Measurements from ENCODE around the gene LBH. TPM values are rescaled to one million over a fixed set of nuclear protein-coding genes. Genes with fewer than 3 reads are reported as not detected.

The LBH gene
- total RNA-seq, 3 donors from 2014 or later: 18.2 to 153 (median 87.2) TPM

- TF ChIP-seq POLR2A (IDR thresholded peaks at IDR 0.05): no peak
- no peak for TF ChIP-seq CTCF (IDR thresholded peaks at IDR 0.05)
- no peak for TF ChIP-seq POLR2AphosphoS5 (IDR thresholded peaks at IDR 0.05)
- H3K36me3 ChIP-seq: no peaks in the 10 kb centered on the region
- H3K27ac ChIP-seq: peak overlapping the region in 1 of 2 donors; percentile 13
- H3K27me3 ChIP-seq: no peaks in the 10 kb centered on the region
- intact Hi-C loops (cut with DNase I; ENCODE audit: low total_unique reads): no loop called here
- no peak for DNase-seq (ENCODE audit: low spot score in 2 of 2)
- H3K4me3 ChIP-seq: no peak overlapping the region
- no peaks in the 10 kb centered on the region for H3K9me3 ChIP-seq
- no peaks in the 10 kb centered on the region for H3K4me1 ChIP-seq
Measured at GRCh38 chr2:30252723-30253701, 21.7 kb downstream of the LBH start.

GRCh38 chr2:30253873-30254684, 22.7 kb downstream of the LBH start:
- Histone ChIP-seq H3K9me3 (no peaks in the 10 kb centered on the region), H3K4me3 (no peak overlapping the region), H3K4me1 (no peaks in the 10 kb centered on the region), H3K27me3 (no peaks in the 10 kb centered on the region), H3K36me3 (no peaks in the 10 kb centered on the region), H3K27ac (peak overlapping the region in 1 of 2 donors; percentile 34)
- intact Hi-C loops (cut with DNase I; ENCODE audit: low total_unique reads): no loop called here
- DNase-seq (ENCODE audit: low spot score in 2 of 2): no peak
- TF ChIP-seq POLR2AphosphoS5 (IDR thresholded peaks at IDR 0.05): no peak
- no peak for TF ChIP-seq POLR2A (IDR thresholded peaks at IDR 0.05)
- no peak for TF ChIP-seq CTCF (IDR thresholded peaks at IDR 0.05)

GRCh38 chr2:30254685-30255001, 23.3 kb downstream of the LBH start:
- Histone ChIP-seq H3K9me3 (no peaks in the 10 kb centered on the region), H3K36me3 (no peaks in the 10 kb centered on the region), H3K4me3 (no peak overlapping the region), H3K27ac (peak overlapping the region in 1 of 2 donors; percentile 34), H3K4me1 (no peaks in the 10 kb centered on the region), H3K27me3 (no peaks in the 10 kb centered on the region)
- intact Hi-C loops (cut with DNase I; ENCODE audit: low total_unique reads): no loop called here
- no peak for DNase-seq (ENCODE audit: low spot score in 2 of 2)
- no peak for TF ChIP-seq CTCF (IDR thresholded peaks at IDR 0.05)
- no peak for TF ChIP-seq POLR2A (IDR thresholded peaks at IDR 0.05)
- TF ChIP-seq POLR2AphosphoS5 (IDR thresholded peaks at IDR 0.05): no peak

- no peaks in the 10 kb centered on the region for H3K9me3 ChIP-seq
- H3K36me3 ChIP-seq: no peaks in the 10 kb centered on the region
- no peaks in the 10 kb centered on the region for H3K4me1 ChIP-seq
- H3K27ac ChIP-seq: peak overlapping the region in 1 of 2 donors; percentile 34
- TF ChIP-seq POLR2AphosphoS5 (IDR thresholded peaks at IDR 0.05): no peak
- TF ChIP-seq CTCF (IDR thresholded peaks at IDR 0.05): no peak
- no peak for TF ChIP-seq POLR2A (IDR thresholded peaks at IDR 0.05)
- H3K27me3 ChIP-seq: no peaks in the 10 kb centered on the region
- no peak for DNase-seq (ENCODE audit: low spot score in 2 of 2)
- H3K4me3 ChIP-seq: no peak overlapping the region
- intact Hi-C loops (cut with DNase I; ENCODE audit: low total_unique reads): no loop called here
Measured at GRCh38 chr2:30255026-30255425, 23.7 kb downstream of the LBH start.
